HG02840 (cell line): ENCODE data around the gene VAV2.

ENCODE experiments used
- ATAC-seq: cut with Tn5 transposase; IDR thresholded peaks from one replicate; pipeline ENCODE4 v1.9.1; 2021; ENCODE audit warnings: mild to moderate bottlenecking, moderate library complexity, moderate number of reproducible peaks; ENCODE audit not compliant: unreplicated experiment, low FRiP score

VAV2 gene

GRCh38 chr9:133727876-133728441, 264.2 kb downstream of the VAV2 start:
- no peak for ATAC-seq

GRCh38 chr9:133727277-133727875, 264.7 kb downstream of the VAV2 start:
- no peak for ATAC-seq

- ATAC-seq, result no peak
Measured at GRCh38 chr9:133726401-133727276, 265.5 kb downstream of the VAV2 start.

GRCh38 chr9:133725886-133726285, 266.2 kb downstream of the VAV2 start:
- ATAC-seq, result no peak

- ATAC-seq, result no peak
Measured at GRCh38 chr9:133718563-133719315, 273.4 kb downstream of the VAV2 start.

GRCh38 chr9:133717113-133718031, 274.8 kb downstream of the VAV2 start:
- ATAC-seq, result no peak

- ATAC-seq, result no peak
Measured at GRCh38 chr9:133716564-133717112, 275.5 kb downstream of the VAV2 start.

DNA sequence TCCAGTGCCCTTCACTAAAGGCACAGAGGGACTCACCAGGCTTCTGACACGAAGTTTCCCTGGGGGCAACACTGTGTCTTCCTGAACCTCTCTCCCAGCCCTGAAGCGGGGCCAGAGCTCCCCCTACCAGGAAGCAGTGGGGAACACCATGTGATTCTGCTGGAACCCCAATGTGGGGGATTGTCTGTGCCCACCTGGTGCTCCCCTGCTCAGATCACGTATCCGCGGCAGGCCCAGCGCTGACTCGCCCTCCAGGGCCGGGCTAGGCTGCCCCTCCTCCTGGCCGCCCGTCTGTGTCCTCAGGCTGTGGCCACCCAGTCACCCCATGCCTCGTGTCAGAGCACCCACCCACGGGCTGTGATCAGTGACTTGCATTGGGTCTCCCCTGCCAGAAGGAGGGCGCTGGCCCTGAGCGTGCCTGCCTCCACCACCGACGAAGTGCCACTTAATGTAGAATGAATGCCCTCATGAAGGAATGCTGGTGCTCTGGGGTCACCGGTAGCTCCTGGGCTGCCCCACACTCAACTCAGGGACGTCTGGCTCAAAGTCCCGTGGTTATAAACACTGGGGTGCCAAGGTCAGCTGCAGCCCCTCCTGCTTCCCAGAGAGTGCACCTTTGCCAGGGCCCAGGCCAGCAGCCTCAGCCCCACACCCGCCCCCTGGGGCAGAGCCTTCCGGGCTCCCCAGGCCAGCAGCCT, 276.1 kb downstream of the VAV2 start:
- ATAC-seq, result no peak

DNA sequence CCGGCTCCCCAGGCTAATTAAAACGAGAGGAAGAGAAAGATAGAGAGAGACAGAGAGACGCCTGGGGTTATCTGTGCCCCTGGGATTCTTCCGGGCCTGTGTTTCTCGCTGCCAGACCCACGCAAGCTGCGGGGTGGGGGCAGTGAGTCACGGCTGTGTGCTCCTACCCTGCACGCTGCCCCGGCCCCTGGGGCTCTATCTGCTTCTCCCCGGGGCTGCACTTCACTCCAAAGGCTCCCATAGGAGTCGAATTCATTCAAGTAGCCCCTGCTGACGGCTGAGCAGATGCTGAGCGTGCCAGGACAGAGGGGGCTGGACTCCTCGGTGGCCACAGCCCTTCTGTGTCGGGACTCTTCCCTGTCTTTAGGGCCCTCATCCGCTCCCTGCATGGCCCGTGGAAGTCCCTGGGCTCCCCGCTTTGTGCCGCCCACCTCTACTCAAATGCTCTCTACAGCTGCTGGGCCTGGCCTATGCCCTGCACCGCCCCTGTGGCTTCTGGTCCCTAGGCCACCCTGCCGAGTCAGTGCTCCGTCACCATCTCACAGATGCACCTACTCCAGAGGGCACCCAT, 276.7 kb downstream of the VAV2 start:
- no peak for ATAC-seq

- no peak for ATAC-seq
Measured at GRCh38 chr9:133714606-133715294, 277.4 kb downstream of the VAV2 start.

DNA sequence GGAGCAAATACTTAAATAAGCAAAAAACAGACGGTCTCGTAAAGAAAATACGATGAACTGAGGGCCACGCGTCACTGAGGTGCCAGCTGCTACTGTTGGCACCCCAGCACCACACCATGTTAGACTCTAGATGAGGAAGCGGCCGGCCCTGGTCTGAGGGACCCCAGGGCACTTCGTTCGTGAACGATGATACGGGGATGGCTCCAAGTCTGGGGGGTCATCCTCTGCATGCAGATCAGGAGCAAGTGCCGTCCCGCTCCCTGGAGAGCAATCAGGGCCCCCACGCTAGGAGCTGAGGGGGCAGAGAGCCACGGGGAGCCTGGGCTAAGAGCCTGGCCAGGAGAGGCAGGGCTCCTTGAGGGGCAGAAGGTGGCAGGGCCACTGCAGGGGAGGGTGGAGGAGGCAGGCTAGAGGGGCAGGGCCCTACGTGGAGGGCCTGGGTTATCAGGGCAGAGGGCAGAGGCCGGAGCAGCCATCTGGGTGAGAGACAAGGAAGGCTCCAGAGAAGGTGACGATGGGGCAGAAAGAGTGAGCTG, 278.1 kb downstream of the VAV2 start:
- ATAC-seq, result no peak

- no peak for ATAC-seq
Measured at GRCh38 chr9:133713150-133713959, 278.8 kb downstream of the VAV2 start.

DNA sequence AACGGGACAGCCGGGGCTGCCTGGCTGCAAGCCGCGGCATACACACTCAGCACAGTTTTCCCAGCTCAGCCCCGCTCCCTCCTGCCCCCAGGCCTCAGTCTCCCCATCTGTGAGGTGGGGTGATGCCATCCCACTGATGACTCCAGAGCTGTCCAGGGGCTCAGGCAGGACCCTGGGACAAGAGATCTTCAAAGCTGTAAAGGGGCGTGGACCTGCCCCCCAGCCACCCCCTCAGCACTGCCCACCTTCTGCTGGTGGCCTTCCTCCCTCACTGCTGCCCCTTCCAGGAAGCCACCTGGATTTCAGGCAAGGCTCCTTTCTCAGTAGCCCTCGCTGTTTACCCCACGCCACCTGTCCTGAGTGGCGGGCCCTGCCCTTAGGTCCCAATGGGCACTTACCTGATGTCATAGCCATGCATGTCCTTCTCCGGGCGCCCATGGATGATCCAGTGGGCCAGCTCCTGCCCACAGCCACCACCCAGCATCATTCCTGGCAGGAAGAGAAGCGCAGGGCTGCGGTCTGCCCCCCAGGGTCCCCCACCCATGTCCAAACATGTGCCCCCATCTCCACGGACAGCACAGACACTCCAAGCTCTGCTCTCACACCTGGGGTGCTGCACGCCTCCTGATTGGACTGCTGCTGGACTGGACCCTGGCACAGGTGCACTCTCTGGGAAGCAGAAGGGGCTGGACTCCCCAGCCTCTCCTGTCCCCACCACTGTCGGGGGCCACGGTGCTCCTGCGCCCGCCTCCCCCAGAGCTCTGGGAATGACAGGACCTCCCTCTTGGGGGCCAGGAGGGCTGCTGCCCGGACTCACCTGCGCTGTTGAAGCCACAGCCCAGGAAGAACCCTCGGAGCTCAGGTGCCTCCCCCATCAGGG, 279.7 kb downstream of the VAV2 start:
- no peak for ATAC-seq
